H1 (cell line): ENCODE data around the gene AGPS. TPM values are rescaled to one million over a fixed set of nuclear protein-coding genes. Genes with fewer than 3 reads are reported as not detected.

Experiments
- CEBPB ChIP-seq: IDR thresholded peaks from 2 replicates; pipeline ENCODE4 v1.6.1; 2012; ENCODE audit warnings: low read depth, low read length
- GTF2F1 ChIP-seq: IDR thresholded peaks from 2 replicates; pipeline ENCODE4 v1.6.1; 2012; ENCODE audit warnings: low read depth, low read length, improper control_type of control experiment, borderline replicate concordance
- RFX5 ChIP-seq: IDR thresholded peaks from 2 replicates; pipeline ENCODE4 v1.6.1; 2011; ENCODE audit warnings: low read depth, low read length, improper control_type of control experiment, borderline replicate concordance
- SIN3A ChIP-seq, 2 experiments: IDR thresholded peaks in 1 of 2; conservative IDR thresholded peaks in 1 of 2; 2 replicates each; pipeline ENCODE4 v1.6.1; 2011 to 2012; ENCODE audit warnings: low read length in 2 of 2, improper control_type of control experiment in 1 of 2, low read depth in 1 of 2, mild to moderate bottlenecking in 1 of 2
- SP1 ChIP-seq: IDR thresholded peaks from 2 replicates; pipeline ENCODE4 v1.6.1; 2011; ENCODE audit warnings: low read depth, low read length
- SP4 ChIP-seq: IDR thresholded peaks from 2 replicates; pipeline ENCODE4 v1.6.1; 2012; ENCODE audit warnings: low read length, inconsistent platforms
- polyA plus RNA-seq, 7 experiments: library from polyadenylated mRNA; depleted of rRNA in 3 of 7; stranded (reverse) in 5 of 7; unstranded in 2 of 7; fragments of >200 nt in 5 of 7; fragments of 200-250 nt in 2 of 7; gene quantifications; 1 replicate in 5 of 7; 2 replicates in 1 of 7; 4 replicates in 1 of 7; pipeline versions ENCODE4 v1.2.1 to v1.2.3, GENCODE V29; 2011 to 2013; ENCODE audit warnings: missing spikeins in 2 of 7, mixed read lengths in 2 of 7
- total RNA-seq: library from RNA; stranded (reverse); fragmentation: NEBNext Ultra II Directional; extraction: Animal tissue kit (Norgen Biotek cat#: 25700); gene quantifications from 2 replicates; pipeline ENCODE4 v1.2.1, GENCODE V29; 2021
- TF ChIP-seq, protein P1 (sequence below): IDR thresholded peaks from 2 replicates; pipeline ENCODE4 v1.6.1; 2012; ENCODE audit warnings: inconsistent platforms

AGPS gene
- total and polyA plus RNA-seq, 2 of the 8 experiments (the other 6 are each of a cell fraction or from before 2014, with no cell fraction given): 7.3 to 57.8 TPM

DNA sequence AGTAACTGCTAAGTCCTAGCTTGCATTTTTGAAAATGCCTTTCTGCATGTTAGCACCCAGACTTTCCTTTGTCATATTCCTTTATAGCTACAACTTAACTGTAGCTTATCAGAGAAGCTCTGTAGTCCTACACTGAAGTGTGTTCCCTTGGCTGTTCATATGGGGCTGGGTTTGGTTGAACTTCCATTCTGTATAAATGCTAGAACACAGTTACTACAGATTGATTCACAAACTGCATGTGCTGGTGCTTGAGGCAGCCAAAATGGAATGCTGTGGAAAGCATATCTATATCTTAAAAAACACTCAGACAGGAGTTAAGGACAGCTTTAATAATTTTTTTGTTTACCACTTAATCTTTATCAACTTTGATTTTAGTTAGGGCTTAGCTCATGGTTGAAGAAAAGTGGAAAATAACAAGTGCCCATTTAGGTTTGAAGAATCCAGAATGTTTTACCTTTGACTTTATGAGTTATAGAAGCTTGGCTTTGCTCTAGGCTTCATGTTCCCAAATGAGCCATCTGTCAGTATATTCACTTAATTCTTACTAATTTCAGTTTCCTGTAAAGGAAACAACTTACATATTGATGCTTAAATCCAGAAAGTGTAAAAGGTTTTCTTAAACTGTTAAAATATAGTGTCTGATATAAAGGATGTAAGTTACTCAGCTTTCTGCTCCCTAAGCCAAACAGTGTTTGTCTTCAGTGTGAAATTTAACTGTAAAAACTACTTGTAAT is 148.9 kb downstream of the AGPS start (continued):
- TF ChIP-seq GTF2F1 (no peak), CEBPB (no peak), SP4 (no peak), RFX5 (no peak), SP1 (no peak), SIN3A (conservative IDR thresholded peaks at IDR 0.05 in 1 of 2, IDR thresholded peaks at IDR 0.05 in 1 of 2; ENCODE audit: low read depth in 1 of 2, low read length in 2 of 2) (no peak)
- TF ChIP-seq, protein P1, sequence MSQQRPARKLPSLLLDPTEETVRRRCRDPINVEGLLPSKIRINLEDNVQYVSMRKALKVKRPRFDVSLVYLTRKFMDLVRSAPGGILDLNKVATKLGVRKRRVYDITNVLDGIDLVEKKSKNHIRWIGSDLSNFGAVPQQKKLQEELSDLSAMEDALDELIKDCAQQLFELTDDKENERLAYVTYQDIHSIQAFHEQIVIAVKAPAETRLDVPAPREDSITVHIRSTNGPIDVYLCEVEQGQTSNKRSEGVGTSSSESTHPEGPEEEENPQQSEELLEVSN: no peak
- TF ChIP-seq, all 59 proteins: peak for 0
